WTC11 (cell line): ENCODE data around the gene GALNT18. TPM values are rescaled to one million over a fixed set of nuclear protein-coding genes. Genes with fewer than 3 reads are reported as not detected.

Source experiments
- ATAC-seq: fragments of 200-7000 bp; cut with Tn5 transposase; 2 replicates; pipeline ENCODE4 v1.10.0; 2021; ENCODE audit warnings: mild to moderate bottlenecking, moderate library complexity
- CTCF ChIA-PET: fragments of 300-600 bp; sonication (Branson Sonifier 250); formaldehyde crosslinking; loops from one replicate; lab custom pipeline; 2021; ENCODE audit warnings: antibody characterized with exemption; lab: Charles Lee
- POLR2A ChIA-PET: fragments of 350-600 bp; sonication (Branson Sonifier 250); formaldehyde crosslinking; loops from one replicate; lab custom pipeline; 2021; ENCODE audit warnings: antibody characterized with exemption; lab: Charles Lee
- DNase-seq: peaks from one replicate; pipeline ENCODE4 v3.0.0; 2021; ENCODE audit warnings: low spot score
- H3K27ac Mint-ChIP-seq: 2 replicates; pipeline ENCODE4 v1.8.0; 2021; ENCODE audit warnings: mixed read lengths
- H3K27me3 Mint-ChIP-seq: 2 replicates; pipeline ENCODE4 v1.8.0; 2021; ENCODE audit warnings: low read depth, mild to moderate bottlenecking, moderate library complexity, mixed read lengths
- H3K36me3 Mint-ChIP-seq: 2 replicates; pipeline ENCODE4 v1.8.0; 2021; ENCODE audit warnings: mixed read lengths
- H3K4me1 Mint-ChIP-seq: 2 replicates; pipeline ENCODE4 v1.8.0; 2022; ENCODE audit warnings: mixed read lengths
- H3K4me3 Mint-ChIP-seq: 2 replicates; pipeline ENCODE4 v1.8.0; 2021; ENCODE audit warnings: mild to moderate bottlenecking, moderate library complexity, mixed read lengths
- H3K9me3 Mint-ChIP-seq: 2 replicates; pipeline ENCODE4 v1.8.0; 2021; ENCODE audit warnings: mixed read lengths
- CBFB ChIP-seq: sonication (generic); formaldehyde crosslinking; IDR thresholded peaks from 2 replicates; pipeline ENCODE4 v1.8.1; 2022; ENCODE audit warnings: mild to moderate bottlenecking, low read depth, missing genetic modification reagents
- FOXJ3 ChIP-seq: sonication (generic); formaldehyde crosslinking; IDR thresholded peaks from 2 replicates; pipeline ENCODE4 v1.9.0; 2021; ENCODE audit warnings: missing genetic modification reagents, mild to moderate bottlenecking, borderline replicate concordance
- FOXP1 ChIP-seq: sonication (generic); formaldehyde crosslinking; IDR thresholded peaks from 2 replicates; pipeline ENCODE4 v1.8.0; 2022; ENCODE audit warnings: missing genetic modification reagents, mild to moderate bottlenecking, moderate library complexity, borderline replicate concordance
- NFYB ChIP-seq: sonication (generic); formaldehyde crosslinking; conservative IDR thresholded peaks from 2 replicates; pipeline ENCODE4 v1.8.0; 2022; ENCODE audit warnings: low read depth, missing genetic modification reagents
- NR3C1 ChIP-seq: sonication (generic); formaldehyde crosslinking; conservative IDR thresholded peaks from 2 replicates; pipeline ENCODE4 v1.8.1; 2023; ENCODE audit warnings: low read depth, mild to moderate bottlenecking, missing genetic modification reagents
- PRRX2 ChIP-seq: fragments of 250-450 bp; sonication (Bioruptor Pico); IDR thresholded peaks from 2 replicates; pipeline ENCODE4 v1.8.0; 2021; ENCODE audit warnings: mild to moderate bottlenecking
- SMAD3 ChIP-seq: sonication (generic); formaldehyde crosslinking; IDR thresholded peaks from 2 replicates; pipeline ENCODE4 v1.8.0; 2022; ENCODE audit warnings: missing genetic modification reagents, mild to moderate bottlenecking, borderline replicate concordance
- SP1 ChIP-seq: sonication (generic); formaldehyde crosslinking; conservative IDR thresholded peaks from 2 replicates; pipeline ENCODE4 v1.8.1; 2022; ENCODE audit warnings: missing genetic modification reagents
- TP53 ChIP-seq: sonication (generic); formaldehyde crosslinking; IDR thresholded peaks from 2 replicates; pipeline ENCODE4 v1.8.1; 2023; ENCODE audit warnings: mild to moderate bottlenecking, missing genetic modification reagents
- ZNF121 ChIP-seq: sonication (generic); formaldehyde crosslinking; IDR thresholded peaks from 2 replicates; pipeline ENCODE4 v1.8.0; 2023; ENCODE audit warnings: missing genetic modification reagents
- total RNA-seq: library from RNA; stranded (reverse); gene quantifications from 3 replicates; pipeline ENCODE4 v1.2.3, GENCODE V29; 2021
- TF ChIP-seq, protein P1 (sequence below): sonication (generic); formaldehyde crosslinking; IDR thresholded peaks from 2 replicates; pipeline ENCODE4 v1.8.1; 2022; ENCODE audit warnings: missing genetic modification reagents, borderline replicate concordance
- TF ChIP-seq, protein P2 (sequence below): sonication (generic); formaldehyde crosslinking; IDR thresholded peaks from 2 replicates; pipeline ENCODE4 v1.8.0; 2022; ENCODE audit warnings: mild to moderate bottlenecking, missing genetic modification reagents
- TF ChIP-seq, protein P3 (sequence below): sonication (generic); formaldehyde crosslinking; conservative IDR thresholded peaks from 2 replicates; pipeline ENCODE4 v1.8.1; 2022; ENCODE audit warnings: mild to moderate bottlenecking, missing genetic modification reagents
- TF ChIP-seq, protein P4 (sequence below): sonication (generic); formaldehyde crosslinking; IDR thresholded peaks from 2 replicates; pipeline ENCODE4 v1.8.0; 2023; ENCODE audit warnings: missing genetic modification reagents, mild to moderate bottlenecking, borderline replicate concordance
- TF ChIP-seq, protein P5 (sequence below): sonication (generic); formaldehyde crosslinking; IDR thresholded peaks from 2 replicates; pipeline ENCODE4 v1.8.0; 2023; ENCODE audit warnings: missing genetic modification reagents
- TF ChIP-seq, protein P6 (sequence below): fragments of 200-600 bp; IDR thresholded peaks from 2 replicates; pipeline ENCODE4 v1.8.0; 2022; ENCODE audit warnings: antibody characterized with exemption
- TF ChIP-seq, protein P7 (sequence below): fragments of 250-450 bp; sonication (Bioruptor Pico); conservative IDR thresholded peaks from 2 replicates; pipeline ENCODE4 v1.9.0; 2021; ENCODE audit warnings: mild to moderate bottlenecking
- TF ChIP-seq, protein P8 (sequence below): sonication (generic); formaldehyde crosslinking; IDR thresholded peaks from 2 replicates; pipeline ENCODE4 v1.8.1; 2023; ENCODE audit warnings: mild to moderate bottlenecking, missing genetic modification reagents, moderate library complexity
- TF ChIP-seq, protein P9 (sequence below): sonication (generic); formaldehyde crosslinking; IDR thresholded peaks from 2 replicates; pipeline ENCODE4 v1.8.1; 2023; ENCODE audit warnings: mild to moderate bottlenecking, missing genetic modification reagents

GALNT18 gene
- total RNA-seq, 1 experiment from 2014 or later: 5.0 TPM

DNA sequence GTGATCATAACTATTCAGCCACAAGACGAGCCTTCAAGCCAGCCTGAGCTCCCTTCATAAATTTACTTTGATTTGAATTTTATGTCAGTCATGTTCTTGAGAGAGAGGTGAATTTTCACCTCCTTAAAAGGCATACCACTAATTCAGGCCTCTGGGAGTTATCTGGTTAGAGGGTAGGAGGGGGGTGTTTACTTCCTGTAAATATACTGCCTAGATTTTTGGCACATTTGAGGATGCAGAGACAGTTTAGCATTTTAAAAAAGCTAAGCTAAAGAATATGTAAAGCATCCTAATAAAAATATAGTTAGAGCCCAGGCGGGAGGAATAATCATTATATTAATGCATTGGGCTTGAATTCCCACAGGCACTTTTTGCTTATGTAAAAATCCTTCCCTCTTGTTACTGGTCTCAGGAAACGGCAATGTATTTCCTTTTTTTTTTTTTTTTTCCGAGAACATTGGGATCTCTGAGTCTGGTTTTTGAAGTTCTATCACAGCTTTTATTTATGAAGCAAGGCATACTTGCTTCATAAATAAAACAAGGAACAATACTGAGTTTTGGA lies 385.2 kb downstream of the GALNT18 start:
- no peak overlapping the region for H3K27ac Mint-ChIP-seq

DNA sequence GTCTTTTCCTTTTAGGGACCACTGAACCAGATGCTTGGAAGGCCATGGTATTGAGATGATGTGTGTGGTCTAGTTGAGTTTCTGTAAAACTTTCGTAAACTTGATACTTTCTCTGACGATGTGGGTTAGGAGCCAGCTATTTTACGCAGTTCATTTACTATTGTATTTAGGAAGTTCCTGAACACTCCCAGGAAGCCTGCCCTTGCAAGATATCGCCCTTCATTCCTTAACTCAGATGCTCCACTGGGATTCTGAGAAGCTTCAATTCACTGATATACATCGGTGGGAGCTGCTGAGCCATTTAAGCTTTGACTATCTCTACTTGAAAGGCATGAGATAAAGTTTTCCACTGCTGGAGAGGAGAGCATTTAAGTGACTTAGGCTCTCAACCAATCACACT lies 390.0 kb downstream of the GALNT18 start:
- Mint-ChIP-seq H3K36me3 (no peaks in the 10 kb centered on the region), H3K4me1 (peaks cover 9% of the 10 kb centered on the region), H3K4me3 (no peak overlapping the region), H3K27ac (no peak overlapping the region), H3K27me3 (peaks cover 9% of the 10 kb centered on the region), H3K9me3 (peaks cover 7% of the 10 kb centered on the region)
- no peak for DNase-seq
- POLR2A ChIA-PET: no interaction called here
- ATAC-seq: no peak
- CTCF ChIA-PET: interaction anchor here (1.3 to 1.8 kb wide), 5 partner anchors 13 to 297 kb away, joined by 3 to 9 read pairs (median 5); no protein-coding TSS in a partner anchor
- TF ChIP-seq, protein P1, sequence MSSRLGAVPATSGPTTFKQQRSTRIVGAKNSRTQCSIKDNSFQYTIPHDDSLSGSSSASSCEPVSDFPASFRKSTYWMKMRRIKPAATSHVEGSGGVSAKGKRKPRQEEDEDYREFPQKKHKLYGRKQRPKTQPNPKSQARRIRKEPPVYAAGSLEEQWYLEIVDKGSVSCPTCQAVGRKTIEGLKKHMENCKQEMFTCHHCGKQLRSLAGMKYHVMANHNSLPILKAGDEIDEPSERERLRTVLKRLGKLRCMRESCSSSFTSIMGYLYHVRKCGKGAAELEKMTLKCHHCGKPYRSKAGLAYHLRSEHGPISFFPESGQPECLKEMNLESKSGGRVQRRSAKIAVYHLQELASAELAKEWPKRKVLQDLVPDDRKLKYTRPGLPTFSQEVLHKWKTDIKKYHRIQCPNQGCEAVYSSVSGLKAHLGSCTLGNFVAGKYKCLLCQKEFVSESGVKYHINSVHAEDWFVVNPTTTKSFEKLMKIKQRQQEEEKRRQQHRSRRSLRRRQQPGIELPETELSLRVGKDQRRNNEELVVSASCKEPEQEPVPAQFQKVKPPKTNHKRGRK (CRISPR knock-in tag): no peak
- TF ChIP-seq SMAD3 (CRISPR knock-in tag) (no peak), PRRX2 (CRISPR knock-in tag) (no peak), CBFB (no peak), TP53 (CRISPR knock-in tag) (no peak)
- TF ChIP-seq, protein P2, sequence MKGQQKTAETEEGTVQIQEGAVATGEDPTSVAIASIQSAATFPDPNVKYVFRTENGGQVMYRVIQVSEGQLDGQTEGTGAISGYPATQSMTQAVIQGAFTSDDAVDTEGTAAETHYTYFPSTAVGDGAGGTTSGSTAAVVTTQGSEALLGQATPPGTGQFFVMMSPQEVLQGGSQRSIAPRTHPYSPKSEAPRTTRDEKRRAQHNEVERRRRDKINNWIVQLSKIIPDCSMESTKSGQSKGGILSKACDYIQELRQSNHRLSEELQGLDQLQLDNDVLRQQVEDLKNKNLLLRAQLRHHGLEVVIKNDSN: no peak
- TF ChIP-seq, protein P3, sequence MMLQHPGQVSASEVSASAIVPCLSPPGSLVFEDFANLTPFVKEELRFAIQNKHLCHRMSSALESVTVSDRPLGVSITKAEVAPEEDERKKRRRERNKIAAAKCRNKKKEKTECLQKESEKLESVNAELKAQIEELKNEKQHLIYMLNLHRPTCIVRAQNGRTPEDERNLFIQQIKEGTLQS: no peak
- TF ChIP-seq, protein P4, sequence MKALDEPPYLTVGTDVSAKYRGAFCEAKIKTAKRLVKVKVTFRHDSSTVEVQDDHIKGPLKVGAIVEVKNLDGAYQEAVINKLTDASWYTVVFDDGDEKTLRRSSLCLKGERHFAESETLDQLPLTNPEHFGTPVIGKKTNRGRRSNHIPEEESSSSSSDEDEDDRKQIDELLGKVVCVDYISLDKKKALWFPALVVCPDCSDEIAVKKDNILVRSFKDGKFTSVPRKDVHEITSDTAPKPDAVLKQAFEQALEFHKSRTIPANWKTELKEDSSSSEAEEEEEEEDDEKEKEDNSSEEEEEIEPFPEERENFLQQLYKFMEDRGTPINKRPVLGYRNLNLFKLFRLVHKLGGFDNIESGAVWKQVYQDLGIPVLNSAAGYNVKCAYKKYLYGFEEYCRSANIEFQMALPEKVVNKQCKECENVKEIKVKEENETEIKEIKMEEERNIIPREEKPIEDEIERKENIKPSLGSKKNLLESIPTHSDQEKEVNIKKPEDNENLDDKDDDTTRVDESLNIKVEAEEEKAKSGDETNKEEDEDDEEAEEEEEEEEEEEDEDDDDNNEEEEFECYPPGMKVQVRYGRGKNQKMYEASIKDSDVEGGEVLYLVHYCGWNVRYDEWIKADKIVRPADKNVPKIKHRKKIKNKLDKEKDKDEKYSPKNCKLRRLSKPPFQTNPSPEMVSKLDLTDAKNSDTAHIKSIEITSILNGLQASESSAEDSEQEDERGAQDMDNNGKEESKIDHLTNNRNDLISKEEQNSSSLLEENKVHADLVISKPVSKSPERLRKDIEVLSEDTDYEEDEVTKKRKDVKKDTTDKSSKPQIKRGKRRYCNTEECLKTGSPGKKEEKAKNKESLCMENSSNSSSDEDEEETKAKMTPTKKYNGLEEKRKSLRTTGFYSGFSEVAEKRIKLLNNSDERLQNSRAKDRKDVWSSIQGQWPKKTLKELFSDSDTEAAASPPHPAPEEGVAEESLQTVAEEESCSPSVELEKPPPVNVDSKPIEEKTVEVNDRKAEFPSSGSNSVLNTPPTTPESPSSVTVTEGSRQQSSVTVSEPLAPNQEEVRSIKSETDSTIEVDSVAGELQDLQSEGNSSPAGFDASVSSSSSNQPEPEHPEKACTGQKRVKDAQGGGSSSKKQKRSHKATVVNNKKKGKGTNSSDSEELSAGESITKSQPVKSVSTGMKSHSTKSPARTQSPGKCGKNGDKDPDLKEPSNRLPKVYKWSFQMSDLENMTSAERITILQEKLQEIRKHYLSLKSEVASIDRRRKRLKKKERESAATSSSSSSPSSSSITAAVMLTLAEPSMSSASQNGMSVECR (CRISPR knock-in tag): no peak
- TF ChIP-seq, protein P5, sequence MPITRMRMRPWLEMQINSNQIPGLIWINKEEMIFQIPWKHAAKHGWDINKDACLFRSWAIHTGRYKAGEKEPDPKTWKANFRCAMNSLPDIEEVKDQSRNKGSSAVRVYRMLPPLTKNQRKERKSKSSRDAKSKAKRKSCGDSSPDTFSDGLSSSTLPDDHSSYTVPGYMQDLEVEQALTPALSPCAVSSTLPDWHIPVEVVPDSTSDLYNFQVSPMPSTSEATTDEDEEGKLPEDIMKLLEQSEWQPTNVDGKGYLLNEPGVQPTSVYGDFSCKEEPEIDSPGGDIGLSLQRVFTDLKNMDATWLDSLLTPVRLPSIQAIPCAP (CRISPR knock-in tag): no peak
- TF ChIP-seq, protein P6, sequence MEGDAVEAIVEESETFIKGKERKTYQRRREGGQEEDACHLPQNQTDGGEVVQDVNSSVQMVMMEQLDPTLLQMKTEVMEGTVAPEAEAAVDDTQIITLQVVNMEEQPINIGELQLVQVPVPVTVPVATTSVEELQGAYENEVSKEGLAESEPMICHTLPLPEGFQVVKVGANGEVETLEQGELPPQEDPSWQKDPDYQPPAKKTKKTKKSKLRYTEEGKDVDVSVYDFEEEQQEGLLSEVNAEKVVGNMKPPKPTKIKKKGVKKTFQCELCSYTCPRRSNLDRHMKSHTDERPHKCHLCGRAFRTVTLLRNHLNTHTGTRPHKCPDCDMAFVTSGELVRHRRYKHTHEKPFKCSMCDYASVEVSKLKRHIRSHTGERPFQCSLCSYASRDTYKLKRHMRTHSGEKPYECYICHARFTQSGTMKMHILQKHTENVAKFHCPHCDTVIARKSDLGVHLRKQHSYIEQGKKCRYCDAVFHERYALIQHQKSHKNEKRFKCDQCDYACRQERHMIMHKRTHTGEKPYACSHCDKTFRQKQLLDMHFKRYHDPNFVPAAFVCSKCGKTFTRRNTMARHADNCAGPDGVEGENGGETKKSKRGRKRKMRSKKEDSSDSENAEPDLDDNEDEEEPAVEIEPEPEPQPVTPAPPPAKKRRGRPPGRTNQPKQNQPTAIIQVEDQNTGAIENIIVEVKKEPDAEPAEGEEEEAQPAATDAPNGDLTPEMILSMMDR: no peak

More for the DNA sequence above, 385.2 kb downstream of the GALNT18 start:
- ATAC-seq: no peak
- Mint-ChIP-seq H3K36me3 (no peaks in the 10 kb centered on the region), H3K4me1 (peaks cover 24% of the 10 kb centered on the region), H3K27me3 (peaks cover 15% of the 10 kb centered on the region), H3K9me3 (peaks cover 5% of the 10 kb centered on the region), H3K4me3 (no peak overlapping the region)
- CTCF ChIA-PET: interaction anchor here (0.9 to 2.0 kb wide), 4 partner anchors 10 to 208 kb away, joined by 3 to 6 read pairs (median 3); no protein-coding TSS in a partner anchor
- POLR2A ChIA-PET: interaction anchor here (0.7 kb wide), 1 partner anchor 34 kb away, joined by 6 read pairs; no protein-coding TSS in a partner anchor
- no peak for DNase-seq
- TF ChIP-seq SP1 (CRISPR knock-in tag): no peak
- TF ChIP-seq, protein P7, sequence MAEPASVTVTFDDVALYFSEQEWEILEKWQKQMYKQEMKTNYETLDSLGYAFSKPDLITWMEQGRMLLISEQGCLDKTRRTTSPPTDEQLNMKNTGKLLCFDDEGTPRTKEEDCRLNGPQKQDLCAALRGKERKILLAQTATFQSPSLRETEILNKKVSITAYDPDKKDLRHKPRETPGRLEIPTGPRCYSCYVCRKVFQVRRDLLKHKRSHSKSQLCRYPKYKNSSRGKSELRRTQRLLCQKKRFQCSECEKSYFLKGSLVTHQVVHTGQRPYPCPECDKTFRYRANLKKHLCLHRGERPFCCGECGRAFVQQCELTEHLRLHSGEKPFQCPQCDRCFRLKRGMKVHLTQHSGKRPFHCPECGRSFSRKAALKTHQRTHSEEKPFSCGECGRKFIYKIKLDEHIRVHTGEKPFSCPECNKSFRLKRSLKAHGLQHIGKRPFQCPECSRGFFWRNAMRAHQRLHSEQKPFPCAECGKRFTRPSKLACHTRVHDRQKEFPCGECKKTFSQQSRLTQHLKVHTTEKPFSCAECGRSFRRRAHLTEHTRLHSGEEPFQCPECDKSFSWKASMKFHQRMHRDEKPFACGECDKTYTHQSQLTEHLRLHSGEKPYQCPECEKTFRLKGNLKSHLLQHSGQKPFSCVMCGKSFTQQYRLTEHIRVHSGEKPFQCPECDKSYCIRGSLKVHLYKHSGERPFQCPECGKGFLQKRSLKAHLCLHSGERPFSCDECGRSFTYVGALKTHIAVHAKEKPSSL (CRISPR knock-in tag): no peak
- TF ChIP-seq, protein P2: no peak
- TF ChIP-seq ZNF121 (CRISPR knock-in tag): no peak
- TF ChIP-seq FOXJ3 (CRISPR knock-in tag): no peak
- TF ChIP-seq, protein P8, sequence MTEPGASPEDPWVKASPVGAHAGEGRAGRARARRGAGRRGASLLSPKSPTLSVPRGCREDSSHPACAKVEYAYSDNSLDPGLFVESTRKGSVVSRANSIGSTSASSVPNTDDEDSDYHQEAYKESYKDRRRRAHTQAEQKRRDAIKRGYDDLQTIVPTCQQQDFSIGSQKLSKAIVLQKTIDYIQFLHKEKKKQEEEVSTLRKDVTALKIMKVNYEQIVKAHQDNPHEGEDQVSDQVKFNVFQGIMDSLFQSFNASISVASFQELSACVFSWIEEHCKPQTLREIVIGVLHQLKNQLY (CRISPR knock-in tag): no peak
- TF ChIP-seq FOXP1 (CRISPR knock-in tag): no peak
- no peak for TF ChIP-seq NR3C1 (CRISPR knock-in tag)
- TF ChIP-seq, protein P9, sequence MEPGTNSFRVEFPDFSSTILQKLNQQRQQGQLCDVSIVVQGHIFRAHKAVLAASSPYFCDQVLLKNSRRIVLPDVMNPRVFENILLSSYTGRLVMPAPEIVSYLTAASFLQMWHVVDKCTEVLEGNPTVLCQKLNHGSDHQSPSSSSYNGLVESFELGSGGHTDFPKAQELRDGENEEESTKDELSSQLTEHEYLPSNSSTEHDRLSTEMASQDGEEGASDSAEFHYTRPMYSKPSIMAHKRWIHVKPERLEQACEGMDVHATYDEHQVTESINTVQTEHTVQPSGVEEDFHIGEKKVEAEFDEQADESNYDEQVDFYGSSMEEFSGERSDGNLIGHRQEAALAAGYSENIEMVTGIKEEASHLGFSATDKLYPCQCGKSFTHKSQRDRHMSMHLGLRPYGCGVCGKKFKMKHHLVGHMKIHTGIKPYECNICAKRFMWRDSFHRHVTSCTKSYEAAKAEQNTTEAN (CRISPR knock-in tag): no peak
- TF ChIP-seq NFYB (CRISPR knock-in tag): no peak
